K562 (cell line): ENCODE measurements around the gene PKIB.

ENCODE experiments used
- BRF1 ChIP-seq: IDR thresholded peaks from 3 replicates; pipeline ENCODE4 v1.6.1; 2011; ENCODE audit warnings: borderline replicate concordance, mild to moderate bottlenecking; ENCODE audit not compliant: insufficient read length; ENCODE audit errors: extremely low read depth
- CREB1 ChIP-seq, 2 experiments: sonication (generic) in 1 of 2; formaldehyde crosslinking in 1 of 2; IDR thresholded peaks; 2 replicates each; pipeline versions ENCODE4 v1.6.1 to v1.8.0; 2012 to 2022; ENCODE audit warnings: inconsistent platforms in 1 of 2, mild to moderate bottlenecking in 1 of 2, missing genetic modification reagents in 1 of 2, moderate library complexity in 1 of 2
- MAZ ChIP-seq, 2 experiments: fragments of 450-650 bp in 1 of 2; sonication (generic) in 1 of 2; formaldehyde crosslinking; IDR thresholded peaks in 1 of 2; conservative IDR thresholded peaks in 1 of 2; 2 replicates each; pipeline versions ENCODE4 v1.4.0 to v1.5.0; 2020; ENCODE audit warnings: mild to moderate bottlenecking in 1 of 2, missing genetic modification reagents in 1 of 2
- MCM2 ChIP-seq: fragments of 450-650 bp; IDR thresholded peaks from 2 replicates; pipeline ENCODE4 v1.6.1; 2017; ENCODE audit warnings: low read depth, mild to moderate bottlenecking
- POLR2AphosphoS5 ChIP-seq: IDR thresholded peaks from 2 replicates; pipeline ENCODE4 v1.6.1; 2011; ENCODE audit warnings: mild to moderate bottlenecking, low read depth, low read length, moderate library complexity; ENCODE audit not compliant: control insufficient read depth, insufficient read depth
- YY1 ChIP-seq, 3 experiments: IDR thresholded peaks; 2 replicates each; pipeline ENCODE4 v1.6.1; 2011; ENCODE audit warnings: low read length in 2 of 3, mild to moderate bottlenecking in 2 of 3, moderate library complexity in 2 of 3, borderline replicate concordance in 1 of 3, control low read depth in 1 of 3, low read depth in 1 of 3; ENCODE audit not compliant: insufficient read depth in 3 of 3, insufficient replicate concordance in 2 of 3, control insufficient read depth in 1 of 3, insufficient read length in 1 of 3; ENCODE audit errors: extremely low read depth in 1 of 3
- ZFP36 ChIP-seq: fragments of 150-350 bp; IDR thresholded peaks from 2 replicates; pipeline ENCODE4 v1.6.1; 2018; ENCODE audit warnings: low read length, low read depth; ENCODE audit not compliant: partially characterized antibody
- TF ChIP-seq, protein P1 (sequence below), 3 experiments: IDR thresholded peaks in 2 of 3; conservative IDR thresholded peaks in 1 of 3; 2 replicates each; pipeline ENCODE4 v1.5.1; 2011 to 2012; ENCODE audit warnings: low read length in 3 of 3, mild to moderate bottlenecking in 3 of 3, control low read depth in 2 of 3, improper control_type of control experiment in 1 of 3, inconsistent platforms in 1 of 3, low read depth in 1 of 3, mixed read lengths in 1 of 3, moderate library complexity in 1 of 3; ENCODE audit not compliant: insufficient read depth in 2 of 3
- TF ChIP-seq, protein P2 (sequence below): sonication (generic); formaldehyde crosslinking; IDR thresholded peaks from 2 replicates; pipeline ENCODE4 v1.9.0; 2022; ENCODE audit warnings: mild to moderate bottlenecking, missing genetic modification reagents
- TF ChIP-seq, protein P3 (sequence below): sonication (generic); formaldehyde crosslinking; IDR thresholded peaks from 2 replicates; pipeline ENCODE4 v1.8.1; 2022; ENCODE audit warnings: missing genetic modification reagents

DNA sequence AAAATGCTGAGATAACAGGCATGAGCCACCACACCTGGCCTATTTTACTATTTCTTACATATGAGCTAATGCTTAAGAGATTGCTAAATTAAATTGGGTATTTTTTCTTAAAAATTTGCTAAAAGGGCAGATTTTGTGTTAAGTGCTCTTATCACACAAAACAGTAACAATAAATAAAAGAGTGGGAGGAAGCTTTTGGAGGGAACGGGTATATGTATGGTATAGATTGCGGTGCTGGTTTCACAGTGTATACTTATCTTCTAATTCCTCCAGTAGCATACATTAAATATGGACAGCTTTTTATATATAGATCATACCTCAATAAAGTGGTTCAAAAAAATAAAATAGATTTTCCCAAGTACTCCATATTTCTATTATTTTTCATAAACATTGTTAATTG is 129.9 kb downstream of the PKIB start:
- TF ChIP-seq MAZ (CRISPR knock-in tag; conservative IDR thresholded peaks at IDR 0.05 in 1 of 2, IDR thresholded peaks at IDR 0.05 in 1 of 2) (no peak), BRF1 (no peak), POLR2AphosphoS5 (no peak), YY1 (IDR thresholded peaks at IDR 0.05; ENCODE audit: borderline replicate concordance in 1 of 3, control insufficient read depth in 1 of 3, extremely low read depth in 1 of 3, insufficient read depth in 3 of 3, insufficient read length in 1 of 3, insufficient replicate concordance in 2 of 3, low read depth in 1 of 3, low read length in 2 of 3) (no peak), MCM2 (no peak), CREB1 (IDR thresholded peaks at IDR 0.05) (no peak), CREB1 (CRISPR knock-in tag; IDR thresholded peaks at IDR 0.05) (no peak), ZFP36 (no peak)
- TF ChIP-seq, protein P1, sequence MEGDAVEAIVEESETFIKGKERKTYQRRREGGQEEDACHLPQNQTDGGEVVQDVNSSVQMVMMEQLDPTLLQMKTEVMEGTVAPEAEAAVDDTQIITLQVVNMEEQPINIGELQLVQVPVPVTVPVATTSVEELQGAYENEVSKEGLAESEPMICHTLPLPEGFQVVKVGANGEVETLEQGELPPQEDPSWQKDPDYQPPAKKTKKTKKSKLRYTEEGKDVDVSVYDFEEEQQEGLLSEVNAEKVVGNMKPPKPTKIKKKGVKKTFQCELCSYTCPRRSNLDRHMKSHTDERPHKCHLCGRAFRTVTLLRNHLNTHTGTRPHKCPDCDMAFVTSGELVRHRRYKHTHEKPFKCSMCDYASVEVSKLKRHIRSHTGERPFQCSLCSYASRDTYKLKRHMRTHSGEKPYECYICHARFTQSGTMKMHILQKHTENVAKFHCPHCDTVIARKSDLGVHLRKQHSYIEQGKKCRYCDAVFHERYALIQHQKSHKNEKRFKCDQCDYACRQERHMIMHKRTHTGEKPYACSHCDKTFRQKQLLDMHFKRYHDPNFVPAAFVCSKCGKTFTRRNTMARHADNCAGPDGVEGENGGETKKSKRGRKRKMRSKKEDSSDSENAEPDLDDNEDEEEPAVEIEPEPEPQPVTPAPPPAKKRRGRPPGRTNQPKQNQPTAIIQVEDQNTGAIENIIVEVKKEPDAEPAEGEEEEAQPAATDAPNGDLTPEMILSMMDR (IDR thresholded peaks at IDR 0.05 in 2 of 3, conservative IDR thresholded peaks at IDR 0.05 in 1 of 3; ENCODE audit: insufficient read depth in 2 of 3, low read depth in 1 of 3, low read length in 3 of 3): no peak
- TF ChIP-seq, protein P2, sequence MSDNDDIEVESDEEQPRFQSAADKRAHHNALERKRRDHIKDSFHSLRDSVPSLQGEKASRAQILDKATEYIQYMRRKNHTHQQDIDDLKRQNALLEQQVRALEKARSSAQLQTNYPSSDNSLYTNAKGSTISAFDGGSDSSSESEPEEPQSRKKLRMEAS (CRISPR knock-in tag): no peak
- TF ChIP-seq, protein P3, sequence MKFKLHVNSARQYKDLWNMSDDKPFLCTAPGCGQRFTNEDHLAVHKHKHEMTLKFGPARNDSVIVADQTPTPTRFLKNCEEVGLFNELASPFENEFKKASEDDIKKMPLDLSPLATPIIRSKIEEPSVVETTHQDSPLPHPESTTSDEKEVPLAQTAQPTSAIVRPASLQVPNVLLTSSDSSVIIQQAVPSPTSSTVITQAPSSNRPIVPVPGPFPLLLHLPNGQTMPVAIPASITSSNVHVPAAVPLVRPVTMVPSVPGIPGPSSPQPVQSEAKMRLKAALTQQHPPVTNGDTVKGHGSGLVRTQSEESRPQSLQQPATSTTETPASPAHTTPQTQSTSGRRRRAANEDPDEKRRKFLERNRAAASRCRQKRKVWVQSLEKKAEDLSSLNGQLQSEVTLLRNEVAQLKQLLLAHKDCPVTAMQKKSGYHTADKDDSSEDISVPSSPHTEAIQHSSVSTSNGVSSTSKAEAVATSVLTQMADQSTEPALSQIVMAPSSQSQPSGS (CRISPR knock-in tag): no peak
